ENCODE measurements around the gene WDR41.
"Not testable (repeated sequence)": the region's sequence is repeated elsewhere in the genome, so short reads cannot be mapped to it uniquely, and the experiment has no call there.

WDR41 gene

GRCh38 chr5:77475041-77475440 lies 17.1 kb downstream of the WDR41 start:
- WGBS (ENCODE audit: insufficient coverage), result 98% methylated on average over 9 of the region's 11 CpGs
- ChIA-PET CTCF (interaction anchor here (1.4 kb wide), 1 partner anchor 26 kb away, joined by 3 read pairs; no protein-coding TSS in a partner anchor), POLR2A (interaction anchor here (1.0 kb wide), 1 partner anchor 8 kb away, joined by 3 read pairs; no protein-coding TSS in a partner anchor)
- H3K4me3 ChIP-seq (ENCODE audit: control insufficient read depth in 1 of 7, extremely low read depth in 1 of 7, insufficient read depth in 4 of 7, low read depth in 2 of 7, low read length in 6 of 7); H3K27me3 ChIP-seq (replicated peaks in 2 of 5; ENCODE audit: control insufficient read depth in 4 of 5, insufficient read depth in 5 of 5, low read length in 4 of 5); DNase-seq; H3K9me3 ChIP-seq (ENCODE audit: control extremely low read depth in 1 of 5, control insufficient read depth in 4 of 5, insufficient read depth in 2 of 5, low read depth in 1 of 5, low read length in 4 of 5); H3K36me3 ChIP-seq (ENCODE audit: control insufficient read depth in 4 of 4, insufficient read depth in 4 of 4, low read length in 3 of 4); H3K4me1 ChIP-seq (ENCODE audit: control extremely low read depth in 1 of 4, control insufficient read depth in 4 of 4, insufficient read depth in 4 of 4, low read length in 3 of 4); H3K27ac ChIP-seq (ENCODE audit: insufficient read depth in 1 of 2, low read depth in 1 of 2, low read length in 2 of 2, poor library complexity in 1 of 2, severe bottlenecking in 2 of 2): not testable (repeated sequence)

- DNase-seq, POLR2A ChIA-PET: not testable (repeated sequence)
- no CpG with 5 or more reads among the region's 3 CpGs for WGBS (ENCODE audit: insufficient coverage)
Observed at GRCh38 chr5:77468875-77469274, 23.2 kb downstream of the WDR41 start.

GRCh38 chr5:77463905-77464304 lies 28.2 kb downstream of the WDR41 start:
- WGBS (ENCODE audit: insufficient coverage), result no CpG with 5 or more reads among the region's 1 CpG
- Histone ChIP-seq H3K4me1 (ENCODE audit: control extremely low read depth in 1 of 4, control insufficient read depth in 4 of 4, insufficient read depth in 4 of 4, low read length in 3 of 4) (no peaks in the 10 kb centered on the region), H3K27me3 (replicated peaks in 2 of 5; ENCODE audit: control insufficient read depth in 4 of 5, insufficient read depth in 5 of 5, low read length in 4 of 5) (no peaks in the 10 kb centered on the region), H3K9me3 (ENCODE audit: control extremely low read depth in 1 of 5, control insufficient read depth in 4 of 5, insufficient read depth in 2 of 5, low read depth in 1 of 5, low read length in 4 of 5) (no peaks in the 10 kb centered on the region), H3K36me3 (ENCODE audit: control insufficient read depth in 4 of 4, insufficient read depth in 4 of 4, low read length in 3 of 4) (peaks cover 0 to 7% (median 3%) of the 10 kb centered on the region in 4 experiments), H3K4me3 (ENCODE audit: control insufficient read depth in 1 of 7, extremely low read depth in 1 of 7, insufficient read depth in 4 of 7, low read depth in 2 of 7, low read length in 6 of 7) (no peak overlapping the region), H3K27ac (ENCODE audit: insufficient read depth in 1 of 2, low read depth in 1 of 2, low read length in 2 of 2, poor library complexity in 1 of 2, severe bottlenecking in 2 of 2) (no peak overlapping the region)
- DNase-seq, result no peak
- CTCF ChIA-PET, result no interaction called here
- POLR2A ChIA-PET, result no interaction called here

More at GRCh38 chr5:77468875-77469274, 23.2 kb downstream of the WDR41 start:
- H3K4me1 ChIP-seq (ENCODE audit: control extremely low read depth in 1 of 4, control insufficient read depth in 4 of 4, insufficient read depth in 4 of 4, low read length in 3 of 4); H3K9me3 ChIP-seq (ENCODE audit: control extremely low read depth in 1 of 5, control insufficient read depth in 4 of 5, insufficient read depth in 2 of 5, low read depth in 1 of 5, low read length in 4 of 5); CTCF ChIA-PET; H3K27ac ChIP-seq (ENCODE audit: insufficient read depth in 1 of 2, low read depth in 1 of 2, low read length in 2 of 2, poor library complexity in 1 of 2, severe bottlenecking in 2 of 2); H3K4me3 ChIP-seq (ENCODE audit: control insufficient read depth in 1 of 7, extremely low read depth in 1 of 7, insufficient read depth in 4 of 7, low read depth in 2 of 7, low read length in 6 of 7); H3K36me3 ChIP-seq (ENCODE audit: control insufficient read depth in 4 of 4, insufficient read depth in 4 of 4, low read length in 3 of 4); H3K27me3 ChIP-seq (replicated peaks in 2 of 5; ENCODE audit: control insufficient read depth in 4 of 5, insufficient read depth in 5 of 5, low read length in 4 of 5): not testable (repeated sequence)

- WGBS (ENCODE audit: insufficient coverage), result 100% methylated on average over 5 of the region's 5 CpGs
- POLR2A ChIA-PET, result no interaction called here
- H3K27ac ChIP-seq (ENCODE audit: insufficient read depth in 1 of 2, low read depth in 1 of 2, low read length in 2 of 2, poor library complexity in 1 of 2, severe bottlenecking in 2 of 2), result no peak overlapping the region
- no peak for DNase-seq
- no peaks in the 10 kb centered on the region for H3K9me3 ChIP-seq (ENCODE audit: control extremely low read depth in 1 of 5, control insufficient read depth in 4 of 5, insufficient read depth in 2 of 5, low read depth in 1 of 5, low read length in 4 of 5)
- no peaks in the 10 kb centered on the region for H3K27me3 ChIP-seq (replicated peaks in 2 of 5; ENCODE audit: control insufficient read depth in 4 of 5, insufficient read depth in 5 of 5, low read length in 4 of 5)
- no peaks in the 10 kb centered on the region for H3K4me1 ChIP-seq (ENCODE audit: control extremely low read depth in 1 of 4, control insufficient read depth in 4 of 4, insufficient read depth in 4 of 4, low read length in 3 of 4)
- H3K4me3 ChIP-seq (ENCODE audit: control insufficient read depth in 1 of 7, extremely low read depth in 1 of 7, insufficient read depth in 4 of 7, low read depth in 2 of 7, low read length in 6 of 7), result no peak overlapping the region
- H3K36me3 ChIP-seq (ENCODE audit: control insufficient read depth in 4 of 4, insufficient read depth in 4 of 4, low read length in 3 of 4), result peaks cover 0 to 7% (median 3%) of the 10 kb centered on the region in 4 experiments
- CTCF ChIA-PET, result no interaction called here
Observed at GRCh38 chr5:77461287-77461686, 30.8 kb downstream of the WDR41 start.

GRCh38 chr5:77454123-77454522 lies 38.0 kb downstream of the WDR41 start:
- CTCF ChIA-PET, result no interaction called here
- WGBS (ENCODE audit: insufficient coverage), result 83% methylated on average over 1 of the region's 3 CpGs
- POLR2A ChIA-PET, result no interaction called here
- Histone ChIP-seq H3K36me3 (ENCODE audit: control insufficient read depth in 4 of 4, insufficient read depth in 4 of 4, low read length in 3 of 4) (peaks cover 3 to 13% (median 10%) of the 10 kb centered on the region in 4 experiments), H3K4me3 (ENCODE audit: control insufficient read depth in 1 of 7, extremely low read depth in 1 of 7, insufficient read depth in 4 of 7, low read depth in 2 of 7, low read length in 6 of 7) (no peak overlapping the region), H3K27me3 (replicated peaks in 2 of 5; ENCODE audit: control insufficient read depth in 4 of 5, insufficient read depth in 5 of 5, low read length in 4 of 5) (no peaks in the 10 kb centered on the region), H3K9me3 (ENCODE audit: control extremely low read depth in 1 of 5, control insufficient read depth in 4 of 5, insufficient read depth in 2 of 5, low read depth in 1 of 5, low read length in 4 of 5) (no peaks in the 10 kb centered on the region), H3K4me1 (ENCODE audit: control extremely low read depth in 1 of 4, control insufficient read depth in 4 of 4, insufficient read depth in 4 of 4, low read length in 3 of 4) (peaks cover 0 to 4% (median 4%) of the 10 kb centered on the region in 4 experiments), H3K27ac (ENCODE audit: insufficient read depth in 1 of 2, low read depth in 1 of 2, low read length in 2 of 2, poor library complexity in 1 of 2, severe bottlenecking in 2 of 2) (no peak overlapping the region)
- no peak for DNase-seq

GRCh38 chr5:77452351-77452750 lies 39.8 kb downstream of the WDR41 start:
- whole genome bisulfite sequencing (ENCODE audit: insufficient coverage), result 89% methylated on average over 1 of the region's 1 CpG
- peaks cover 13 to 24% (median 17%) of the 10 kb centered on the region in 4 experiments for H3K36me3 ChIP-seq (ENCODE audit: control insufficient read depth in 4 of 4, insufficient read depth in 4 of 4, low read length in 3 of 4)
- no peak for DNase-seq
- no peak overlapping the region for H3K4me3 ChIP-seq (ENCODE audit: control insufficient read depth in 1 of 7, extremely low read depth in 1 of 7, insufficient read depth in 4 of 7, low read depth in 2 of 7, low read length in 6 of 7)
- CTCF ChIA-PET, result no interaction called here
- no peaks in the 10 kb centered on the region for H3K9me3 ChIP-seq (ENCODE audit: control extremely low read depth in 1 of 5, control insufficient read depth in 4 of 5, insufficient read depth in 2 of 5, low read depth in 1 of 5, low read length in 4 of 5)
- POLR2A ChIA-PET, result no interaction called here
- no peaks in the 10 kb centered on the region for H3K27me3 ChIP-seq (replicated peaks in 2 of 5; ENCODE audit: control insufficient read depth in 4 of 5, insufficient read depth in 5 of 5, low read length in 4 of 5)
- no peak overlapping the region for H3K27ac ChIP-seq (ENCODE audit: insufficient read depth in 1 of 2, low read depth in 1 of 2, low read length in 2 of 2, poor library complexity in 1 of 2, severe bottlenecking in 2 of 2)
- peaks cover 0 to 7% (median 5%) of the 10 kb centered on the region in 4 experiments for H3K4me1 ChIP-seq (ENCODE audit: control extremely low read depth in 1 of 4, control insufficient read depth in 4 of 4, insufficient read depth in 4 of 4, low read length in 3 of 4)

GRCh38 chr5:77449981-77450380 lies 42.1 kb downstream of the WDR41 start:
- peak in 2 of 3 donors; percentile 7 to 8 for DNase-seq
- no peak overlapping the region for H3K27ac ChIP-seq (ENCODE audit: insufficient read depth in 1 of 2, low read depth in 1 of 2, low read length in 2 of 2, poor library complexity in 1 of 2, severe bottlenecking in 2 of 2)
- peaks cover 0 to 7% (median 5%) of the 10 kb centered on the region in 4 experiments for H3K4me1 ChIP-seq (ENCODE audit: control extremely low read depth in 1 of 4, control insufficient read depth in 4 of 4, insufficient read depth in 4 of 4, low read length in 3 of 4)
- ChIA-PET CTCF (interaction anchor here (1.7 to 2.4 kb wide), 2 partner anchors 25 to 42 kb away, joined by 3 to 7 read pairs; partner anchors contain the start of gene WDR41), POLR2A (no interaction called here)
- H3K9me3 ChIP-seq (ENCODE audit: control extremely low read depth in 1 of 5, control insufficient read depth in 4 of 5, insufficient read depth in 2 of 5, low read depth in 1 of 5, low read length in 4 of 5), result peaks cover 0 to 2% (median 0%) of the 10 kb centered on the region in 5 experiments
- H3K36me3 ChIP-seq (ENCODE audit: control insufficient read depth in 4 of 4, insufficient read depth in 4 of 4, low read length in 3 of 4), result peaks cover 11 to 27% (median 18%) of the 10 kb centered on the region in 4 experiments
- WGBS (ENCODE audit: insufficient coverage), result 67% methylated on average over 1 of the region's 2 CpGs
- H3K27me3 ChIP-seq (replicated peaks in 2 of 5; ENCODE audit: control insufficient read depth in 4 of 5, insufficient read depth in 5 of 5, low read length in 4 of 5), result no peaks in the 10 kb centered on the region
- no peak overlapping the region for H3K4me3 ChIP-seq (ENCODE audit: control insufficient read depth in 1 of 7, extremely low read depth in 1 of 7, insufficient read depth in 4 of 7, low read depth in 2 of 7, low read length in 6 of 7)
